HG03175 (cell line): Measurements from ENCODE around the gene SDK1.

Source experiments
- ATAC-seq: cut with Tn5 transposase; IDR thresholded peaks from one replicate; pipeline ENCODE4 v1.9.1; 2021; ENCODE audit warnings: mild to moderate bottlenecking, moderate library complexity; ENCODE audit not compliant: unreplicated experiment

Gene SDK1, protein sequence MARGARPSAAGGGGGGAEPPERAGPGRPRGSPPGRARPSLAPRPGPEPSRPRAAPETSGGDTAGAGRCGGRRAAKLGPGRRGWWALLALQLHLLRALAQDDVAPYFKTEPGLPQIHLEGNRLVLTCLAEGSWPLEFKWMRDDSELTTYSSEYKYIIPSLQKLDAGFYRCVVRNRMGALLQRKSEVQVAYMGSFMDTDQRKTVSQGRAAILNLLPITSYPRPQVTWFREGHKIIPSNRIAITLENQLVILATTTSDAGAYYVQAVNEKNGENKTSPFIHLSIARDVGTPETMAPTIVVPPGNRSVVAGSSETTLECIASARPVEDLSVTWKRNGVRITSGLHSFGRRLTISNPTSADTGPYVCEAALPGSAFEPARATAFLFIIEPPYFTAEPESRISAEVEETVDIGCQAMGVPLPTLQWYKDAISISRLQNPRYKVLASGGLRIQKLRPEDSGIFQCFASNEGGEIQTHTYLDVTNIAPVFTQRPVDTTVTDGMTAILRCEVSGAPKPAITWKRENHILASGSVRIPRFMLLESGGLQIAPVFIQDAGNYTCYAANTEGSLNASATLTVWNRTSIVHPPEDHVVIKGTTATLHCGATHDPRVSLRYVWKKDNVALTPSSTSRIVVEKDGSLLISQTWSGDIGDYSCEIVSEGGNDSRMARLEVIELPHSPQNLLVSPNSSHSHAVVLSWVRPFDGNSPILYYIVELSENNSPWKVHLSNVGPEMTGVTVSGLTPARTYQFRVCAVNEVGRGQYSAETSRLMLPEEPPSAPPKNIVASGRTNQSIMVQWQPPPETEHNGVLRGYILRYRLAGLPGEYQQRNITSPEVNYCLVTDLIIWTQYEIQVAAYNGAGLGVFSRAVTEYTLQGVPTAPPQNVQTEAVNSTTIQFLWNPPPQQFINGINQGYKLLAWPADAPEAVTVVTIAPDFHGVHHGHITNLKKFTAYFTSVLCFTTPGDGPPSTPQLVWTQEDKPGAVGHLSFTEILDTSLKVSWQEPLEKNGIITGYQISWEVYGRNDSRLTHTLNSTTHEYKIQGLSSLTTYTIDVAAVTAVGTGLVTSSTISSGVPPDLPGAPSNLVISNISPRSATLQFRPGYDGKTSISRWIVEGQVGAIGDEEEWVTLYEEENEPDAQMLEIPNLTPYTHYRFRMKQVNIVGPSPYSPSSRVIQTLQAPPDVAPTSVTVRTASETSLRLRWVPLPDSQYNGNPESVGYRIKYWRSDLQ (N-terminal part only)

DNA sequence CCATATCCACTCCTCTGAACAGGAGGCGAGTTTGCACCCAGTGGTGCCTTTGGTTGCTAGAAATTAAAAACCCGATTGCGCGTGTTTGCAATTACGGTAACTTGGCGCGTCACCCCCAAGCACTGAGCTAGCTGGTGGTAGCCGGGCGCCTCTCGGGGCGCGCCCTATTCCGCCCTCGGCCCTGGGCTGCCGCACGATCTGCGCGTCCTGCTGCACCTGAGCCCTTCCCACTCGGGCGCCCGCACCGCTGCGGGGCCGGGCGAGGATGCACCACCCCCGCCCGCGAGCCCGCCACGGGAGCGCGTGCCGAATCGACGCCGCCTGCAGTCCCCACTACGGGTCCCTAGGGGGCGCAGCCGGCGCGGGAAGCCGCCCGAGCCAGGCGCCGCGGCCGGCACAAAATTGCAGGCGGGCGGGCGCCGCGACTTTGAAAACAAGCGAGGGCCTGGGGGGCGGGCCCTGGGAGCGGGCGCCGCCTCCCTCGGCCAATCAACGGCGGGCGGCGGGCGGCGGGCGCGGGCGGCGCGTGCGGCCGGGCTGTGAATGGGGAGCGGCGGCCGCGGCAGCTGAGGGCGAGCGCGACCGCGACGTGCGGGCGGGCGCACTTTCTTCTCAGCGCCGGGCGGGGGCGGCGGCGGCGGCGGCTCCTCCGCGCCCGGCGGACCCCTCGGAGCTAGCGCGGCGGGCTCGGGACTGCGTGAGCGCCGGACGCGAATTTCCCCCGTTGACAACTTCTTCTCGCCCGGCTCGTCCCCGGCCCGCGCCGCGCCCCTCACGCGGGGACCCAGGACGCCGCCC is at the start of gene SDK1:
Gene SDK1, plus strand, starts transcription at position 602 of the 798 bp plus-strand sequence. CDS start 335 bp downstream, outside the sequence.
- ATAC-seq = peak; percentile 90

DNA sequence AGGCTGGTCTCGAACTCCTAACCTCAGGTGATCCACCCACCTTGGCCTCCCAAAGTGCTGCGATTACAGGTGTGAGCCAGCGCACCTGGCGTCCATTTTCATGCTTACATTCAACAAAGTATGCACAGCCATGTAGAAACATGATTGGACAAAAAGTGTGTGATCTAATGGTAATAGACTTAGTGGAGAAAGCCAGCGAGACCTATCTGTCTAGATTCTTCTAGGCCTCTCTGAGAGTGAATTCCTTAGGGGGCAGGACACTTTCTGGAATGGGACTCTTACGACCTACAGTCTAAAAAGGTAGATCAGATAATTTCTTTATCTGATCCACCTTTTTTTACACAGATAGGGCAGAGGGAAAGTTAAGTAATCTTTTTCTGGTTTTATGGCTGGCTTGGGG is 46.3 kb upstream of the SDK1 start:
- ATAC-seq = no peak

DNA sequence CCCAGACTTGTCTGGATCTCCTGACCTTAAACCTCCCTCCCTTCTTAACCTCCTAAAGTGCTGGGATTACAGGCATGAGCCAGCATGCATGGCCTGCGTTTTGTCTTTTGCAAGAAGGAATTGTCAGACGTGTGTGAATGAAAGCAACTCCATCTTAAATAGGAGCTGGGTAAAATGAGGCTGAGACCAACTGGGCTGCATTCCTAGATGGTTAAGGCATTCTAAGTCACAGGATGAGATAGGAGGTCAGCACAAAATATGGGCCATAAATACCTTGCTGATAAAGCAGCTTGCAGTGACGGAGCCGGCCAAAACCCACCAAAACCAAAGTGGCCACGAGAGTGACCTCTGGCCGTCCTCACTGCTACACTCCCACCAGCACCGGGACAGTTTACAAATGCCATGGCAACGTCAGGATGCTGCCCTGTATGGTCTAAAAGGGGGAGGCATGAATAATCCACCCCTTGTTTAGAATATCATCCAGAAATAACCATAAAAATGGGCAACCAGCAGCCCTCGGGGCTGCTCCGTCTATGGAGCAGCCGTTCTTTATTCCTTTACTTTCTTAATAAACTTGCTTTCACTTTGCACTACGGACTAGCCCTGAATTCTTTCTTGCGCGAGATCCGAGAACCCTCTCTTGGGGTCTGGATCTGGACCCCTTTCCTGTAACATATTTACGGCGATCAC is 41.2 kb upstream of the SDK1 start:
- no peak for ATAC-seq

DNA sequence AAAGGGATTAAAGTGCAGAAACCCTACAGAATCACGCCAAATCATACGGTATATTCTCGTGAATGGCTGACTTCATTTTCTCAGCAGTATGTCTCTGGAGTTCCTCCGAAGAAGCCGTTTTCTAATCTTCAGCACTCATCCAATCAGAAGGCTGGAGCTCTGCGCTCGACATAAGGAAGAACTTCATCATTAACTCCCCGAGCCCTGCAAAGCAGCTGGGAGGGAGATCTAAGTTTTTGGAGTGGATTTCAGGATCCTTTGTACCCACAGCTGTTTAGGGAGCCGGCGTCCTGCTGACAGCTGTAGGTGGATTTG is 40.7 kb upstream of the SDK1 start:
- no peak for ATAC-seq

DNA sequence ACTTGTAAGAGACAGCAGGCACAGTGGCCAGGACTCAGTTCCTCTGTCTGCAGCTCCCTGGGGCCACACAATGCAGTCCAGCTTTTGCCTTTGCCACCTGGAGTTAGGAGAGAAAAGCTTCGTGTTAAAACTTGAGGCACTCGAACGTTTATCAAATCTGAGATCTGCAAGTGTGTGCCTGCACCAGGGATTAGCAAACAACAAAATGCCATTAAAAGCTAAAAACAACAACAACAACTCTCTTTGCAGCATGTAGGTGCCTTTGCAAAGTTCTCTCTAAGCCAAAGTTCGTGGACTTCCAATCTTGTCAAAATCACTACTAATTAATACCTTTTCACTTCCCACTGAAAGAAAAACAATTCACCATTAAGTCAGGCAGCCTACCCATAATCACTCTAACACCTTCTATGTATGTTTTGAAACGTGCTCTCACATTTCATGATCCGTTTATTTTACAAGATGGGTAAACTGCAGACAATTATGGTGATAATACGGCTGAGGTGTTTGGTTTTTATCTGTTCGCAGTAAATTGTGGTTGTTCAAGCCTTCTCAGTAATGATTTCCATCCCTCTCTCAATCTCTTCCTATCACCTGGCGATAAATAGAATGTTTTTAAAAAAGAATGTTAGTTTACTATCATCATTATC is 36.2 kb upstream of the SDK1 start:
- ATAC-seq = no peak

DNA sequence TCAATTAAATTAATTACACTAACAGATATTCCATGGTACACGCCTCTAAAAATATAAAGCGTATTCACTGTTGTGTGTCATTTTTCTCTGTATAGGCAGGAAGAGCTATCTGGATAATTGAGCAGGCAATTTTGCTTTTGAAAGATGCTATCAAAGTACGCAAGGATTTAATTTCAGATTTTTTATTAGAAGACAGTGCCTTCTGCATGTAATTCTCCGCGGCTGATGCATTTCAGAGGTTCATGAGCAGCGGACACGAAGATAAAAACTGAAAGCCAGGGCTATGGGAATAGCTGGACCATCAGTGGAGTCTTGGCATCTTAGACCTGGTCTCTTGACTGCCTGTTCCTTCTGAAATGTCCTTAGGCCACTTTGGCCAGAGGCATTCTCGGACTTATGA is 35.7 kb upstream of the SDK1 start:
- no peak for ATAC-seq

DNA sequence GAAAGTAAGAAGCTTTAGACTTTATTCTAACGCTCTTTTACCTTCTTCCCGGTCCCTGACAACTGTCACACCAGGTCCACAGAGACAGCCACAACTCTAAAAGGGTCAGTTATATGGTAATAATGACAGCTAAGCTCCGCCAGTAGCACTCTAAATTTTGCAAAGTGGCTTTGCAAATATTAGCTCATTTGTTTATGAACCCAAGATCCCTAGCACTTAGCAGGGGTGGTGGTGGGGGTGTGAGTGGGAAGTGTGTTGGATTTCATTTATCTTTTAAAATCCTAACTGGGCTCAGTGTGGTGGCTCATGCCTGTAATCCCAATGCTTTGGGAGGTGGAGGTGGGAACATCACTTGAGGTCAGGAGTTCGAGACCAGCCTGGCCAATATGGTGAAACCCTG is 34.8 kb upstream of the SDK1 start:
- no peak for ATAC-seq

DNA sequence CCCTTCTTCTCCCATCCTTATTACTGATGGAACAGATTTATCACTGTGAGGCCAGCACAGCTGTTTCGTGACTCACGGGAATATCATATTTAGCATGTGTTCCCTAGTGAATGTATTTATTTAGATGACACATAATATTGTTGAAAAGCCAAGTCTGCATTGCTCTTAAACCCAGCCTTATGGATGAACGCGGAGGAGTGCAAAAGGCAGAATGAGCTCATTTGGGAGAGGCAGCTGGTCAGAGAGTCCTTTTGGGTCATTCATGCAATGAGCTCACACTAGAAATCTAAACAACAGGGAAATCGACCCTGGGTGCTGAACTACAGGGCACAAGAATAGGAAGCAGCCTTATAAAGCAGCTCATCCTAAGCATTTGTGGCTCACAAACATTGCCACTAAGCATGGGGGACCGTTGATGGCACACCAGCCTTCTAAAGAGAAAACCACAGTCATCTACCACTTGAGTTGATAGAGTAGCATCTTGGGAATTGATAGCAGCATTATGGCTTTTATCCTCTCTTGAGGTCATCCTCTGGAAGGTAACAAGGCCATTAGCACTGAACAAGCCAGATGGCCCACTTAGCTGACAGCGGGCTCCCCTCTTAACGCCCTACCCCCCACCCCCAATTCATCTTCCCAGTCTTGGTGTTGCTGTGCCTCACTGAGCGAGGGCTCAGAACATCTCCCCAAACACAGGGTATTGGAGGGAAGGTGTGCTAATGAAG is 32.9 kb upstream of the SDK1 start:
- no peak for ATAC-seq

DNA sequence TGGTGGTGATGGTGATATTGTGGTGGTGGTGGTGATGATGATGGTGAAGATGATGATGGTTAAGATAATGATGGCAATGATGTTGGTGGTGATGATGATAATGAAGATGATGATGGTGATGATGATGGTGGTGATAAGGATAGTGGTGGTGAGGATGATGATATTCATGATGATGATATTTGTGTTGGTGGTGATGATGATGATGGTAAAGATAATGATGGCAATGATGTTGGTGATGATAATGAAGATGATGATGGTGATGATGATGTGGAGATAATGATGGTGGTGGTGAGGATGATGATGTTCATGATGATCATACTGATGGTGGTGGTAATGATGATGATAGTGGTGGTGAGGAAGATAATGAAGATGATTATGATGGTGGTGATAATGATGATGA is 30.7 kb upstream of the SDK1 start:
- ATAC-seq = no peak

DNA sequence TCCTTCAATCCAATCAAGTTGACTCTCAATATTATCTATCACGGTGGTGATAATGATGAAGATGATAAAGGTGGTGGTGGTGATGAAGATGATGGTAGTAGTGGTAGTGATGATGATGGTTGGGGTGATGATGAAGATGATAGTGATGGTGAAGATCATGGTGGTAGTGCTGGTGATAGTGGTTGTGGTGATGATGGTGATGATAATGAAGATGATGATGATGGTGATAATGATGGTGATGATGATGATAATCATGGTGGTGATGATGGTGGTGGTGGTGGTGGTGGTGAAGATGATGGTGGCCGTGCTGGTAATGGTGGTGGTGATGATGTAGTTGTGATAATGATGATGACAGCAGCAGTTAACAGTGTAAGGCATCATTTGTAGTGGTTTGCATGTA is 29.8 kb upstream of the SDK1 start:
- no peak for ATAC-seq

DNA sequence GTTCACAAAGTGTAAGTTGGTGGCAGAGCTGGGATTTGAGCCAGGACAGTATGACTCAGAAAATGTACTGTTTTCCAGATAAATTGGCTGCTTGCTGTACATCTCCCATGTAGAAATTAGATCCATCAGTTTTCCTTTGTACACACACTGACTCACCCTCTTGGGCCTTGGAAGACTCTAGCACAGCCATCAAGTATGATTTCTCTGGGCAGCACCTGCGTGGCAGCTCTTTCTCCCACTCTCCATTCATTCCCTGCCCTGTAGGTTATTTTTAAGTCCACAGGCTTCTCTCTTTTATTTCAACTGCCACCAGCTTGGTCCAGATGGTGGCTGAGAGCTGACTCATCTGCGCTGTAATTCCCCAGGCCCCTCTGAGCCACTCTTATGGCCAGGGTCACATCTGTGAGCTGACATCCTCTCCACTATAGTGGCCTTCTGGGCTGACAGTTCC is 28.3 kb upstream of the SDK1 start:
- no peak for ATAC-seq

DNA sequence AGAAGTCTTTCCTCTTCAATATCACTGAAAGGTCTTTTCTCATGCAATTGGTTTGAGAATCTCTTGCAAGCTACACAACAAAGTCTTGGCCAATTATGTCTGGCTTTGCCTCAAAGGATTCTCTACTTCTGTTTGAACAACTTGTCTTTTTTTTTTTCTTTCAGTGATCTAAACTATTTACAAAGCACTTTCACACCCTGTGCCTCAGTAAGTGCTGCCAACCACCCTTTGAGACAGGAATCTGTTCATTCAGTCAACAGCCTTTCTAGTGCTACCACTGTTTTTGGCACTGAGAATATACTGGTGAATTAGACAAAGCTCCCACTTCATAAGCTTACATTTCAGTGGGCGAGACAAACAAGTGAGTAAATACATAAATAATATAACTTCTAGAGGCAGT is 26.9 kb upstream of the SDK1 start:
- ATAC-seq = no peak

DNA sequence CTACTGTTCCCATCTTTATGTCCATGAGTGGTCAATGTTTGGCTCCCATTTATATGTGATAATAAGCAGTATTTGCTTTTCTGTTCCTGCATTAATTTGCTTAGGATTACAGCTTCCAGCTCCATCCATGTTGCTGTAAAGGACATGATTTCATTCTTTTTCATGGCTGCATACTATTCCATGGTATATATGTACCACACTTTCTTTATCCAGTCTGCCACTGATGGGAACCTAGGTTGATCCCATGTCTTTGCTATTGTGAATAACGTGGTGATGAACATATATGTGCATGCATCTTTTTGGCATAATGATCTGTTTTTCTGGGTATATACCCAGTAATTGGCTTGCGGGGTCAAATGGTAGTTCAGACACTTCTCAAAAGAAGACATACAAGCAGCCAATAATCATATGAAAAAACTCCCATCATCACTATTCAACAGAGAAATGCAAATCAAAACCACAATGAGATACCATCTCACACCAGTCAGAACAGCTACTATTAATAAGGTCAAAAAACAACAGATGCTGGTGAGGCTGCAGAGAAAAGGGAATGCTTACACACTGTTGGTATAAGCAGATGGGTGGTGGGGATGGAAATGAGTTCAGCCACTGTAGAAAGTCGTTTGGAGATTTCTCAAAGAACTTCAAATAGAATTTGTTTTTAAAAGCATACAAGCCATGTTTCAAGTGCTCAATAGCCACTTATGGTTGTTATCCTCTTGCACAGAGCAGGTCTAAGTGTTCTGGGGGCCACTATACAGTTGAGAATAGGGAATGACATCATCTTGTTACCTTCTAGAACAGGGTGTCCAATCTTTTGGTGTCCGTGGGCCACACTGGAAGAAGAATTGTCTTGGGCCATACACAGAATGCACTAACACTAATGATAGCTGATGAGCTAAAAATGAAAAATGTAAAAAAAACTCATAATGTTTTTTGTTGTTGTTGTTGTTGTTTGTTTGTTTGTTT is 23.2 kb upstream of the SDK1 start:
- no peak for ATAC-seq

DNA sequence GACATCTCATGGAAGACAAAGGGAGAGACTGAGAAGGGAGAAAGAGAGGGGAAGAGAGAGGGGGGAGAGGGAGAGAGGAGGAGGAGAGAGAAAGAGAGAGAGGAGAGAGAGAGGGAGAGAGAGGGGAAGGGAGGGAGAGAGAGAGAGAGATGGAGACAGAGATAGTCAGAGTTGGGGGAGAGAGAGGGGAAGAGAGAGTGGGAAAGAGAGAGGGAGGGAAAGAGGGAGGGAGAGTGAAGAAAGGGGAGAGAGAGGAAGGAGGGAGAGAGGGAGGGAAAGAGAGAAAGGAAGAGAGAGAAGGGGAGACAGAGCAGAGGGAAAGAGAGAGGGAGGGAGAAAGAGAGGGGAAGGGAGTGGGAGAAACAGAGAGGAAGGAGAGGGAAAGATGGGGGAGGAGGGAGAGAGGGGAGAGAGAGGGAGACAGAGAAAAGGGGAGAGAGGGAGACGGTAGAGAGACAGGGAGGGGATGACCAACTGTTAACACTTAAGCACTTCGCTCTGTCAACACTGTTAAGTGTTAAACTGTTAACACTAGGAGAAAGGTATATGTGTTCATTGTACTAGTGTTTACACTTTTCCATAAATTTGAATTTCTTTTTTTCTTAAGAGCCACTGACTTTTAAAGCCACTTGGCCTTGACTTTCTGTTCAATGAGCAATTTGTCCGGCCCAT is 21.8 kb upstream of the SDK1 start:
- ATAC-seq = no peak

DNA sequence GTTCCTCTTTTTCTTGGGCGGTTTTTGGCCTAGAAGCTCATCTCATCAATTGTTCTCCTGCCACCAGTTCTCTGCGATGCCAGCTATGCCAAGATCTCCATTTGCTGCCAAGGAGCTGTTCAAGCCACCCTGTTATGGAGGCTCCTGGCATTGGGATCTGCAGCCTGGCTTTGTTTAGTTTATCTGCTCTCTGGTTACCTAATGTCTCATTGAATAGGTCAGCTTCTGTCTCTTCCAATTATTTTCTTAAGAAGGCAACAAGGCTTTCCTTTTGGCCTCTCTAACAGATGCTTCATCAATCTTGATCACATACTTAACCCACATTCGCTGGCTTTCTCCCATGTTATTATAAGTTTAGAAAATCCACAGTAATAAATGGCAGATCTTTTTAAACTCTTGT is 20.6 kb upstream of the SDK1 start:
- no peak for ATAC-seq

DNA sequence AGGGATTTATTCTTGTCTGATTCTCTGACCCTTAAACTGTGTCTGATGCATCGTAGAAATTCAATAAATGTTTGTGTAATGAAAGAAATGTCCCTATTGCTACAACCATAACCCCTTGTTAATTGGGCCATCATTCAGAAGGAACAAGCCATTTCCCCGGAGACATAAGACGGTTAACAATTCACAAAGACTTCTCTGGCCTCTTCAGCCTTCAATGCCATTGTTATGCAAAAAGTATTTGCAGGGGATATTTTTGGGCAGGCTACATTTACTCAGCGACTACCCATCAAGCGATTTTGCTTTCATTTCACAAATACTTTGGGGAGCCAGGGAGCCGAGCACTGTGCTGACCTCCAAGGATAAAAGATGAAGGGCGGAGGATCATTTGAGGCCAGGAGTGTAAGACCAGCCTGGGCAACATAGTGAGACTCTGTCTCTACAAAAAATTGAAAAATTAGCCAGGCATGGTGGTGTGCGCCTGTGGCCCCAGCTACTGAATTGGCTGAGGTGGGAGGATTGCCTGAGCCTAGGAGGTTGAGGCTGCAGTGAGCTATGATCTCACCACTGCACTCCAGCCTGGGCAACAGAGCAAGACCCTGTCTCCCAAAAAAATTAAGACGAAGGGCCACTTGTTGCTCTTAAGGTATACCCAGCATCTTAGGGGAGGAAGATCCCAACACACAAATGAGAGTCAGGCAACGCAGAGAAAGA is 20.0 kb upstream of the SDK1 start:
- no peak for ATAC-seq

DNA sequence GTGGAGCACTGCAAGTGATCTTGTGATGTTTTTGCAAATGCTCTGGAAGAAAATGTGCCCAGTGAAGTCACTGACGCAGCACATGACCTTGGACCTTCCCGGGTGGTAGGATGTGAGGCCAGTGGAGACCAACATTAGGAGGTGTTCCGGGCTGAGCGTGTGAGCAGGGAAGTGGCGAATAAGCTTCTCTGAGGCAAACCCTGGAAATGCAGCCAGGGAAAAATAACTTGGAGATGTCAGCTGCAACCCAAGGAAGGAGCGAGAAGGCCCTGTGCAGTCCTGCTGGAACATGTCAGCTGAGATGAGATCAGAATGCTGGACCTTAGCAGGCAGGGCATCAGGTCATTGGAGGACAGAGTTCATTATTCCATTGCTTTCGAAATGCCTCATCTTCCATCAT is 18.6 kb upstream of the SDK1 start:
- no peak for ATAC-seq
